Medulla oblongata (tissue), 1 donor: Measurements from ENCODE around the gene CKAP5.

ENCODE experiments used
- DNase-seq: peaks from one replicate; pipeline ENCODE4 v3.0.0-alpha.2; 2015; ENCODE audit errors: extremely low spot score

Gene CKAP5

DNA sequence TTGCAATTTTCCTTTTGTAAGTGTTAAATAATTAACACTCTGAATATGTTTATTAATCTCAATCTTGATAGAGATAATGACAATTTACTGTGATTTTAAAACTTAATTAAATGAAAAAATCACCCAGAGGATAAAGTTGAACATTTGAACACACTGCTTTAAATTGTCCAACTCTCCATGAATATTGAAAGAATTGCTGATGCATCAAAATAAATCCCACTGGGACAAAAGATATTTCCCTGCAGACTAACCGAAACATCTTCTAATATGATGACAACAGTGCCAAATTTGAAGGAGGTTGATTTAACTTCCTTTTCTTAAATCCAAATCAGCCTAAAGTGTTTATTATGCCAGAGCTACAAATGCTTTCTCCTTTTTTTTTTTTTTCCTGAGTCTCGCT lies 79.4 kb downstream of the CKAP5 start:
- no peak for DNase-seq

- no peak for DNase-seq
Measured at GRCh38 chr11:46762248-46762647, 83.8 kb downstream of the CKAP5 start.

- no peak for DNase-seq
Measured at GRCh38 chr11:46761807-46762206, 84.3 kb downstream of the CKAP5 start.

DNA sequence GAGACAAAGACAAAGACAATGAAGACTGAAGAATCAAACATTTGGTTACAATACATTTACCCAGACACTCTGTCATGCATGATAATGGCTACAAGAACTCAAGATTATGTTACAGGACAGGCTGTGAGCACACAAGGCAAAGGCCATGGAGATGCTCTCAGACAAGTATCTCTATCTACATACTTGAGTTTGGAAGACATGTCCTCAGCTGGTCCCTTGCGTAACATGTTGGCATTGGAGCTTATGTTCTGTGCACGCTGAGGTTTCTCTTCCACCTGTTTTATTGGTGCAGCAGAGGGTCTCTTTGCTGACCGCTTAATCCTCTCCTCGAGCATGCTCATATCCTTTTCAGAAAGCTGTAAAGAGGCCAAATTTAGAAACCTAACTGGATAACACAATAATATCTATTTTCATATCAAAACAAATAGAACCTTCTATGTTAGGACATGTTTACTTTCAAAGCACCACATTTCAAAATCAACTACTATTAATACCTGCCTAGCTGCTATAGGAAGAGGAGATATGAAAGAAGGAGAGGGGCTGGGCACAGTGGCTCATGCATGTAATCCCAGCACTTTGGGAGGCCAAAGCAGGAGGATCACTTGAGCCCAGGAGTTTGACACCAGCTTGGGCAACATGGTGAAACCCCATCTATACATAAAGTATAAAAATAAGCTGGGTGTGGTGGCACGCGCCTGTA lies 85.5 kb downstream of the CKAP5 start:
- DNase-seq: no peak

DNA sequence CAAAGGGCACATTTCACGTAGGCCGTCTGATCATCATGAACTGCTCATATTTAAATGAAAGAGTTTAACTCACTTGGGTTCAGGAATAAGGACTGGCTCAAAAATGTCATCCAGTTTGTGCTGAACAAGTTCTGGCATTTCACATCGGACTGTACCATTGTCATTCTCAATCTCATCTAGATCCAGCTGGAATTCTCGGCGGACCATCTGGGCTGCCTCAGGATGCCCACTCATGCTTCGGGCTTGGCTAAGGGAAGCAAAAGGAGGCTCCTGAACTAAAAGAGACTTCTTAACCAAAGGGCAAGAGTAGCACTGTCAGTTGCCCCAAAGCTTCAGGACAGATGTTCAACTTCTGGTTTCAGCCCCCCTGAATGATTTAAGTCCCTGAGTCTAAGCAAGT lies 86.9 kb downstream of the CKAP5 start:
- no peak for DNase-seq

- DNase-seq: peak; percentile 27
Measured at GRCh38 chr11:46755962-46756361, 90.1 kb downstream of the CKAP5 start.

DNA sequence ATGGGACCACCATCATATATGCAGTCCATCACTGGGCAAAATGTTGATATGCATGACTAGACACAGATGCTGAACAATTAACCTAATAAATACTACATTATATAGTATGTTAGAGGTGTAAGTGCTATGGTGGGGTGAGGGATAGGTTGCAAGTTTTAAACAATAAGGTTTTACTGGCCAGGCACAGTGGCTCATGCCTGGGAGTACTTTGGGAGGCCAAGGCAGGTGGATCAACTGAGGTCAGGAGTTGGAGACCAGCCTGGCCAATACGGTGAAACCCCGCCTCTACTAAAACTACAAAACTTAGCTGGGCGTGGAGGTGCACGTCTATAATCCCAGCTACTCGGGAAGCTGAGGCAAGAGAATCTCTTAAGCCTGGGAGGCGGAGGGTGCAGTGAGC lies 98.9 kb downstream of the CKAP5 start:
- no peak for DNase-seq

DNA sequence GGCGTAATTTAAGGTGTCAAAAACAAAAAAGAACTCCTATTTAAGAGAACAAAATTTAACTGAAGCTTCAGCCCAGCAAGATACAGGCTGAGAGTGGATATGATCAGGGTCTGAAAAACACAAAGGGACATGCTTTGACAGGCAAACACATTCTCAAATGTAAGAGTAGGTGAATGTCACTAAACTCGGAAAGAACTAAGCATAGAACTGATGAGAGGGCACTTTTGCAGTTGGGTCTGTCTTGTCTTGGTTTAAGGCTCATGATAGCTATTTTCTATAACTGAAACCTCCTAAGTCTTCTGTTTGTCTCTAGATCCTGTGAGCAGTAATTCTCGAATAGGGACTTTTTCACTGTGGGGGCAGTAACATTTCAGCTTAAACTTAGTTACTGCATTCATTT lies 100.1 kb downstream of the CKAP5 start:
- DNase-seq: no peak

DNA sequence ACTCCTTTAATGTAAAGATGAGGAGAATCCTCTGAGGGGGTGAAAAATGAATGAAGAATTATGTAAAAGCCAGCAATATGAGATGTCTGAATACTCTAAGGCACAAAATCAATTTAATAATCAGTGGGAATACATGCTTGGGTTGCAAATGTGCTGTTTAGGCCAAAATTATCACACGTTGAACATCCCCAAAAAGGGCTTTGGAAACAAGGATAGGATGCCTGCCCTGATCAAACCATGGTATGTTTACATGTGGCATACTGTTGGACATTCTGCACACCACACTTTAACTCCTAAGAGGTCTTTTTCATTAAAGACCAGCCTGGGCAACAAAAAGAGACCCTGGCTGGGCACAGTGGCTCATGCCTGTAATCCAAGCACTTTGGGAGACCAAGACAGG lies 100.8 kb downstream of the CKAP5 start:
- DNase-seq: no peak

DNA sequence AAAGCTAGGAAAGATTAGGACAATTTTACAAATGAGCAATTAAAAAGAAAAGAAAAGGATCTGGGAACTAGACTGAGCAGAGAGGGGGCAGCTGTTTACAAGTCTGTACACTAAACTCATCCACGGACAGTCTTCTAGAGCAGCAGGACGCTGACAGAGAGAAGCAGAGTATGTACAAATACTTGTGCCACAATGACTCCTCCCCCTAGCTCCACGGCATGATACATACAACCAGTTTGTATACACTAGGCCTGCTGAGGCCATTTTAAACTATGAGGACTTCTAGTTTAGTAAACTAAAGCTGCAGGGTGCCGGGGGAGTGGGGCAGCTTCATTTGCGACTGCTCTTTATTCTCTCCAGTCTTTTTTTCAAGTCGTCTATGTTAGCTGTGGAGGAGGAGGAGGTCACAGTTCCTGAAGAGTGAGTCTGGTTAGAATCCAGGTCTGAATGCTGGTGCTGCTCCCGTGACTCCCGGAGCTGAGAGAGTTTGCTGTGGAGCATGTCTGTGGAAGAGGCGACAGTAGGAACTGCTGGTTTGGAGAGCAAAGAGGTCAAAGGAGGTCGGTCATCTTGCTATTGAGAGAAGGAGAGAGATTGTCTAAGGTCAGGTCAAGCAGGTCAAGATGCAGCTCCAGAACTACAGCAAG lies 102.3 kb downstream of the CKAP5 start:
- no peak for DNase-seq

DNA sequence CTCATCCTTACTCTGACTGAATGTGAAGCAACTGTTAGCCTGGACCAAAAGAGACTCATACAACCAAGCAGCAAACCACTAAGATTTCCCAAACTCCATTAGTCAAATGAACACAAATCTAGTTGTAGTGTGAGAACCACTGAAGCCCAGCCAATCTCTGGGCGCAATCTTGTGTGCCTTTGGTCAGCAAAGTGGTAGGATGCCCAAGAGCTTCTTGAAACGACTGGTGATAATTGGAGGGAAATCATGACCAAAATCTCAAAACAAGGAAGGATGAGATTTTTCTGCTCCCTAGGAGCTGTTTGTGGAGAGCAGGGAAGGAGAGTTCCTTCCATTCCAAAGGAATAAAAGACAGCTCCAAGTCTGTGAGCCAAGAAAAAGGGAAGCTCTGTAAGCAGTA lies 103.0 kb downstream of the CKAP5 start:
- no peak for DNase-seq

DNA sequence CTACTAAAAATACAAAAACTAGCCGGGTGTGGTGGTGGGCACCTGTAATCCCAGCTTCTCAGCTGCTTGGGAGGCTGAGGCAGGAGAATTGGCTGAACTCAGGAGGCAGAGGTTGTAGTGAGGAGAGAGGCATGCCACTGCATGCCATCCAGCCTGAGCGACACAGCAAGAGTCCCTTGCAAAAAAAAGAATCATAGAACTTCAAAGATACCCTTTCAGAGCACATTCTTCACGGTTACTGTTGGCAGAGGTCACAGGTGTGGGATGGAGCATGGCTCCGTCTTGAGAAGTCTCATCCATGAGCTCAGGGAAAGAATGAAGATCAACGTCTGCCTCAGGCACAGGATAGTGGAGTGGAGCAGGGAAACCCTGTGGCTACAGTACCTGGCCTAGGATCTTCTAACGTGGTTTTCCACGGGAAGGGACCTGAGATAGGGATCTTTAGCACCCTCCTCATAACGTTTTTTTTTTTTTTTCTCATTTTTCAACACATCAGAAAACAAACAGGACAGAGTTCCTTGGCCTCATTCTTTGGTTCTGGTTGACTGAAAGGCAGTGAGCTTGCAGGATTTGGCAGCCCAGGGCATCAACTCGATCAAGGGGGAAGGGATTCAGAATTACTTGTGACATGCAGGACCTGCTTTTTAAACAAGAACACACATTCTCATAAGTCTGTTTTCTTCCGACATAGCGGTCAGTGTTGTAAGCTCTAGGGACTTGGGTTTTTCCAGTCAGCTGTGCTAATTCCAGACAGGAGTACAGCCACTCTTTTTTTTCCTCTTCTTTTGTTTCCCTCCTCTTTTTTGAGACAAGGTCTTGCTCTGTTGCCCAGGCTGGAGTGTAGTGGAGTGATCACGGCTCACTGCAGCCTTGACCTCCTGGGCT lies 104.2 kb downstream of the CKAP5 start:
- no peak for DNase-seq

GRCh38 chr11:46738887-46739286 lies 107.2 kb downstream of the CKAP5 start:
- no peak for DNase-seq

DNA sequence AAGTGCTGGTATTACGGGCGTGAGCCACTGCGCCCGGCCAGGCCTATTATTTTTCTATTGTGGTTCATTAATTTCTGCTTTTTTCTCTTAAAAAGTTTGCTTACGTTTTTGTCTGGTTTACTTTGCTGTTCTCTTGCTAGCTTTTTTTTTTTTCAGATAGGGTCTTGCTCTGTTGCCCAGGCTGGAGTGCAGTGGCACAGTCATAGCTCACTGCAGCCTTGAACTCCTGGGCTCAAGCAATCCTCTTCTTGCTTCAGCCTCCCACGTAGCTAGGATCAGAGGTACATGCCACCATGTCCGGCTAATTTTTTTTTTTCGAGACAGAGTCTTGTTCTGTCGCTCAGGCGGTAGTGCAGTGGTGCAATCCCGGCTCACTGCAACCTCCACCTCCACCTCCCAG lies 108.4 kb downstream of the CKAP5 start:
- DNase-seq: no peak

GRCh38 chr11:46736615-46737014 lies 109.5 kb downstream of the CKAP5 start:
- DNase-seq: no peak

GRCh38 chr11:46736146-46736545 lies 109.9 kb downstream of the CKAP5 start:
- no peak for DNase-seq

DNA sequence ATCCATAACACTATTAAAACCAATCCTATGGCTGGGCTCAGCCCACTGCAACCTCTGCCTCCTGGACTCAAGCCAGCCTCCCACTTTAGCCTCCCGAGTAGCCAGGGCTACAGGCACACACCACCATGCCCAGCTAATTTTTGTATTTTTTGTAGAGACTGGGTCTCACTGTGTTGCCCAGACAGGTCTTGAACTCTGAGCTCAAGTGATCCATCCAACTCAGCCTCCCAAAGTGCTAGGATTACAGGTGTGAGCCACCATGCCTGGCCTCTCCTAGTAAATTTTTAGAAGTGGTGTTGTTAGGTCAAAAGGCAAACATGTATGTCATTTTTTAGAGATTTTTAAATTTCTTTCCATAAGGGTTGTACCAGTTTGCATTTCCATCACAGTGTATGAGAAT lies 112.8 kb downstream of the CKAP5 start:
- DNase-seq: no peak

DNA sequence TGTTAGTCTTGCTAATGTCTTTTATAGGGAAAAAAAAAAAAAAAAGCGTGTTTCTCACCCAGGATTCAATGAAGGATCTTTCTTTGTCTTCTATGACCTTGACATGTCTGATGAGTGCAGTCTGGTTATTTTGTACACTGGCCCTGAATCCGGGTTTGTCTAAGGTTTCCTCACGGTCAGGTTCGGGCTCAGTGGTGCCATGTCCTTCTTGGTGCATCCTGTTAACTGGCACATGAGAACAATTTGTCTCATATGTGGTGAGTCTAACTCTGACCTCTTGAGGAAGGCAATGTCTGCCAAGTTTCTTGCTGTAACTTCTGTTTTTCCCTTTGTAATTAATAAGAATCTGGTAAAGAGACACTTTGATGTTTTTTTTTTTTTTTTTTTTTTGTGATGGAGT lies 114.5 kb downstream of the CKAP5 start:
- no peak for DNase-seq

DNA sequence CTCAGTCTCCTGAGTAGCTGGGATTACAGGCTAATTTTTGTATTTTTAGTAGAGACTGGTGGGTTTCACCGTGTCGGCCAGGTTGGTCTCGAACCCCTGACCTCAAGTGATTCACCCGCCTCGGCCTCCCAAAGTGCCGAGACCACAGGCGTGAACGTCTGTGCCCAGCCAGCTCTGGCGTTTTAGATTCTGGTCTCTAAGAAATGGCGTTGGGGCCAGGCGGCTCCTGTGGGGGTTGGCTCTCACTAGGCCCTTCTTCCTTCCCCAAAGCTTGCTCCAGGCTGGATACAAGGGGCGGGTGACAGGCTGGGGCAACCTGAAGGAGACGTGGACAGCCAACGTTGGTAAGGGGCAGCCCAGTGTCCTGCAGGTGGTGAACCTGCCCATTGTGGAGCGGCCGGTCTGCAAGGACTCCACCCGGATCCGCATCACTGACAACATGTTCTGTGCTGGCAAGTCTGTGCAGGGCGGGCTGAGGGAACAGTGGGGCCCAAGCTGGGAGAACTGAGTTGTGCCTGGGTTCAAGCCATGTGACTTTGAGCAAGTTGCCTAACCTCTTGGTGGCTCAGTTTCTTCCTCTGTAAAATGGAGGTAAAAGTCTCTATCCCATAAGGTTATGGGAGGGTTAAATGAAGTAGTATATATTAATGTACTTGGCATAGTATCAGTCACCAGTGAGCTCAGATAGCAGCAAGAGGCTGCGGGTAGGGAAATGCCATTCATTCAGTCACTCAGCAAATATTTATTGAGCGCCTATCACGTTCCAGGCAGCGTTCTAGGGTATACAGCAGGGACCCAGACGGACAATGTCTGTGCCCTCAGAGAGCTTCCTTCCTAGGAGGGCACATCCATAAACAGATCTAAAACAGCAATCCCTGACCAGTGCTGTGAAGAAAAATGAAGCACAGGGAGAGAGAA lies 116.7 kb downstream of the CKAP5 start:
- DNase-seq: no peak

DNA sequence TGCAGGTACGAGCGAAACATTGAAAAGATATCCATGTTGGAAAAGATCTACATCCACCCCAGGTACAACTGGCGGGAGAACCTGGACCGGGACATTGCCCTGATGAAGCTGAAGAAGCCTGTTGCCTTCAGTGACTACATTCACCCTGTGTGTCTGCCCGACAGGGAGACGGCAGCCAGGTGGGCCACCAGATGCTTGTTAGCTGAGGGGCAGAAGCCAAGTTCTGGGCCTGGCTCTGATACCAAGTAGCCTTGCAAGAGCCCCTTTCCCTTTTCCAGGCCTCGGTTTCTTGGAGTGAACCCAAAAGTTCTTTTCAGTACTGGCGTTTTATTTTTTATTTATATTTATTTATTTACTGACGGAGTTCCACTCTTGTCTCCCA lies 117.4 kb downstream of the CKAP5 start:
- DNase-seq: no peak

- no peak for DNase-seq
Measured at GRCh38 chr11:46727952-46728658, 118.0 kb downstream of the CKAP5 start.
